ENCODE data around the gene PSMD1. TPM values are rescaled to one million over a fixed set of nuclear protein-coding genes. Genes with fewer than 3 reads are reported as not detected.
"Not testable (repeated sequence)": the region's sequence is repeated elsewhere in the genome, so short reads cannot be mapped to it uniquely, and the experiment has no call there.

Gene PSMD1
- total and polyA plus RNA-seq, 11 donors = 33.2 to 124 (median 86.1) TPM

DNA sequence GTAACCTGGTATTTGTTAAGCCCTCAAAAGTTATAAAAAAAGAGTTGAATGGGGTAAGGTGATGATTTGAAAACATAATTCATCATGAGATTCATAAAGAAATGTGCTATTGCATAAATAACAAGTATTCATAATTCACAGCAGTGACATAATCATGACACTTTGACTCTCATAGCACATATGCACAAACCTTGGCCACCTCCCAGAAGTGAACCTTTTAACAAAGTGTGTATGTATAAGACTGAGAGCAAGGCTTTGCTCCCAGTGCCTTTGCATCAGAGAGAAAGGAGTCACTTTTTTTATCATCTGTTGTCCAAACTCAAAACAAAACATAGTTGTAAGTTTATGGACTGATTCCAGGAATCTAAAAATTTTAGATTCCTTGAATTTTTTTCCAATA, 83.1 kb downstream of the PSMD1 start:
- no peaks in the 10 kb centered on the region for H3K9me3 ChIP-seq
- TF ChIP-seq POLR2A (IDR thresholded peaks at IDR 0.05) (no peak), CTCF (IDR thresholded peaks at IDR 0.05) (no peak)
- ATAC-seq = no peak
- DNase-seq = no peak
- no peaks in the 10 kb centered on the region for H3K27me3 ChIP-seq
- no peak overlapping the region for H3K4me3 ChIP-seq
- peaks cover 0 to 14% (median 0%) of the 10 kb centered on the region in 12 donors for H3K4me1 ChIP-seq
- no peak overlapping the region for H3K27ac ChIP-seq
- intact Hi-C loops (cut with DNase I) = no loop called here
- peaks cover 0 to 24% (median 4%) of the 10 kb centered on the region in 9 donors for H3K36me3 ChIP-seq

GRCh38 chr2:231140808-231141207, 84.1 kb downstream of the PSMD1 start:
- H3K27me3 ChIP-seq; intact Hi-C loops (cut with DNase I); H3K27ac ChIP-seq; H3K4me1 ChIP-seq; ATAC-seq; H3K4me3 ChIP-seq; H3K9me3 ChIP-seq; DNase-seq: not testable (repeated sequence)
- H3K36me3 ChIP-seq = peaks cover 0 to 25% (median 4%) of the 10 kb centered on the region in 9 donors
- WGBS, 4 donors = 97 to 99% (median 98%) methylated on average over 8 of the region's 8 CpGs

DNA sequence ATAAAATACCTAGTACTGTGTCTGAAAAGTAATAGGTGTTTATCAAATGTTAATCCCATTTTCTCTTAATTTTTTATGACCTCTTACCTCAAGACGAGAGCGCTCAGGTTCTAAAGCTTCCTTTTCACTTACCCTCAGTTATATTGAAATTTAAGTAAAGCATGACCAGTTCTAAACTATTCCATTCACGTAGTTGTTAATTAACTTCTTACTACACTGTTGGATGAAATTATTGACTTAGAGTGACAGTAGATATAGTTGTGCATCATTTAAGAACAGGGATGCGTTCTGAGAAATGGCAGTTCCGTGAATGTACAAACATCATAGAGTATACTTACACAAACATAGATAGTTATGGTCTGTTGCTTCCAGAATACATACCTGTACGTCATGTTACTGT, 88.2 kb downstream of the PSMD1 start:
- 97 to 99% (median 98%) methylated on average over 6 of the region's 6 CpGs for WGBS, 4 donors
- ATAC-seq (no peak), DNase-seq (no peak)
- peaks cover 0 to 62% (median 39%) of the 10 kb centered on the region in 9 donors for H3K36me3 ChIP-seq
- H3K4me1 ChIP-seq = no peaks in the 10 kb centered on the region
- H3K27ac ChIP-seq = no peak overlapping the region
- no peaks in the 10 kb centered on the region for H3K9me3 ChIP-seq
- TF ChIP-seq CTCF (IDR thresholded peaks at IDR 0.05) = no peak
- no peak for TF ChIP-seq POLR2A (IDR thresholded peaks at IDR 0.05)
- no peak overlapping the region for H3K4me3 ChIP-seq
- no peaks in the 10 kb centered on the region for H3K27me3 ChIP-seq
- intact Hi-C loops (cut with DNase I) = no loop called here

DNA sequence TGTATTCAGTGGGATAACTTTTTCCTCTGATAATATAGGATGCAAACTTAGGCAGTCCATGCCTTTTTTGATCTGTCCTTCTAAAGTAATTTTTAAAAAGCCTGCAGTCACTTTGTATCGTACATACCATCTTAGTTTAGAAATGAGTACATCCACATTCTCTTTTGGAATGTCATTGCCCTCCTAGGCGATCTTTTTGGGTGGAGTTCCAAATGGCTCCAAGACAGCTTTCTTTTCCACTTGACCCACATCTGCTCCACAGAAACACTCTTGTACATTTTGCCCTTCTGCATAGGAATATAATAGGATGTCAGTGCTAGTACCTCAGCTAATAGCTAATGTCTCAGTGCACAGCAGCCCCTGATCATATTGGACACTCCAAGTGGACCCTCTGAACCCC, 90.0 kb downstream of the PSMD1 start:
- intact Hi-C loops (cut with DNase I) = no loop called here
- Histone ChIP-seq H3K27me3 (no peaks in the 10 kb centered on the region), H3K4me3 (no peak overlapping the region), H3K4me1 (no peaks in the 10 kb centered on the region), H3K9me3 (no peaks in the 10 kb centered on the region), H3K36me3 (peaks cover 0 to 58% (median 52%) of the 10 kb centered on the region in 9 donors), H3K27ac (no peak overlapping the region)
- DNase-seq (no peak), ATAC-seq (no peak)
- TF ChIP-seq POLR2A (IDR thresholded peaks at IDR 0.05) (no peak), CTCF (IDR thresholded peaks at IDR 0.05) (no peak)
- 90 to 97% (median 97%) methylated on average over 2 of the region's 2 CpGs for WGBS, 4 donors

DNA sequence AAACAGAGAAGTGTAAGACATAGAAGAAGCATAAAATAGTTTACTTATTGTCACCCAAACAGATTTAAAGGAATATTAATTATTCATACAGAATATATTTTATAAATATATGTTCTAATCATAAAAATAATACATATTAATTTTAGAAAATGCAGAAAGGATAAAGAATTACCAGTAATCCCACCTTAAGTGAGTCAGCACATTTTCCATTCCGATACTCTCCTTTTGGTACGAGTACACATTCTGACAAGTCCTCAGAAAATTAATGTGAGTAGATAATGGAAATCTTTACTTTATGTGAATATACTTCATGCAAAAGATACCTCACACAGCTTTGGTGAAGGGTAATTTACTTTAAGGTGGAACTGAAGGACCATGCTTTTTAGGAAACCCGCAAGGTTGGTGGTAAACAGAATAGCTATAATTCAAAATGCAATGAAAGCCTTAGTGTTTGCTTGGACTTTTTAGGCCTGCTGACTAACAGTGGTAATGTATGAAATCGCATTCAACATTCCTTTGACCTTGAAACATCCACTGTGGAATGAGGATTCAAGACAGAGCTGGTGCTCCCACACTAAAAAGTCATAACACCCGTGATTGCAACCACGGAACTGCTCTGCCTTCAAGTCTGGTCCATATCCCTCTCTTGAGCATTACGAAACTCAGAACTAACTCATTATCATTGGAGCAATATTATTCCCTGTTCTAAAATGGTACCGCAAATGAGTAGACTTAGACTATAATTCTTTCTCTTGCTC, 96.3 kb downstream of the PSMD1 start:
- Histone ChIP-seq H3K27me3 (no peaks in the 10 kb centered on the region), H3K9me3 (no peaks in the 10 kb centered on the region), H3K4me1 (no peaks in the 10 kb centered on the region), H3K4me3 (no peak overlapping the region), H3K36me3 (peaks cover 0 to 78% (median 62%) of the 10 kb centered on the region in 9 donors), H3K27ac (no peak overlapping the region)
- DNase-seq (no peak), ATAC-seq (no peak)
- intact Hi-C loops (cut with DNase I) = no loop called here
- TF ChIP-seq POLR2A (IDR thresholded peaks at IDR 0.05) = no peak
- no peak for TF ChIP-seq CTCF (IDR thresholded peaks at IDR 0.05)
- 90 to 93% (median 92%) methylated on average over 8 of the region's 8 CpGs for WGBS, 4 donors
